ENCODE measurements around the gene HEATR5A.
"Not testable (repeated sequence)": the region's sequence is repeated elsewhere in the genome, so short reads cannot be mapped to it uniquely, and the experiment has no call there.

HEATR5A gene

DNA sequence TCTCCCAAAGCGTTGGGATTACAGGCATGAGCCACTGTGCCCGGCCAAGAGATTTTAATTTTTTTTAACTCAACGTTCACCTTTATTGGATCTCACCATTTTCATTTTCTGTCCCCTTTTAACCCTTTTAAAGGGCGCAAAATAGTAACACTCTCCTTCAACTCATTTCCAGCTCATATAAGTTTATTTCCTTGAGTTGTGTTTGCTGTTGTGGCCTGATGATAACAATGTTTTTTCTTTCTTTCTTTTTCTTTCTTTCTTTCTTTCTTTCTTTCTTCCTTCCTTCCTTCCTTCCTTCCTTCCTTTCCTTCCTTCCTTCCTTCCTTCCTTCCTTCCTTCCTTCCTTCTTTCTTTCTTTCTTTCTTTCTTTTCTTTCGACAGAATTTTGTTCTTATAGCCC is 143.9 kb downstream of the HEATR5A start:
- H3K9me3 ChIP-seq (ENCODE audit: insufficient read depth, low read depth, low read length) = peaks cover 57% of the 10 kb centered on the region
- not testable (repeated sequence) for H3K4me1 ChIP-seq (ENCODE audit: insufficient read depth, low read length); H3K36me3 ChIP-seq (ENCODE audit: insufficient read depth, low read length); H3K9ac ChIP-seq (ENCODE audit: low read depth, low read length); H3K27ac ChIP-seq (ENCODE audit: low read depth, low read length); H3K4me3 ChIP-seq (ENCODE audit: low read length); H3K27me3 ChIP-seq (ENCODE audit: insufficient read depth, low read length)
- 73% methylated on average over 5 of the region's 5 CpGs for WGBS

DNA sequence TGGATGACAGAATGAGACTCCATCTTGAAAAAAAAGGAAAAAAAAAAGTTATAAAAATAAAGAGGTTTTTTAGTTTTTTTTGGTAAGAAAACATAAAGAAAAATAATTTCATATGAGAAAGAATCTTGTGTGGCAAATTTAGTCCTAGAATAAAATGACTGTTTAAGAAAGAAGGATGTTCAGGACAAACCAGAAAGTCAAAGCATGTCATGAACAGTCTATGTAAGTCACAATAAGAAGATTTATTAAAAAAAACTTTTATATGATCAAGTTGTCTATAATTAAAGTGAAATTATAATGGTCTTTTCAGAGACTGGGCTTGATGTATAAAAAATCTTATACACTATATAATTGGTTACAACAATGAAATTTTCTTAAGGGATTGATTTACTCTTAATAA is 144.6 kb downstream of the HEATR5A start:
- Histone ChIP-seq H3K36me3 (ENCODE audit: insufficient read depth, low read length) (no peaks in the 10 kb centered on the region), H3K27me3 (ENCODE audit: insufficient read depth, low read length) (no peaks in the 10 kb centered on the region), H3K4me3 (ENCODE audit: low read length) (no peak overlapping the region), H3K4me1 (ENCODE audit: insufficient read depth, low read length) (no peaks in the 10 kb centered on the region), H3K27ac (ENCODE audit: low read depth, low read length) (no peak overlapping the region), H3K9ac (ENCODE audit: low read depth, low read length) (no peak overlapping the region), H3K9me3 (ENCODE audit: insufficient read depth, low read depth, low read length) (peaks cover 63% of the 10 kb centered on the region)

GRCh38 chr14:31271648-31272047 is 148.7 kb downstream of the HEATR5A start:
- WGBS = 94% methylated on average over 8 of the region's 8 CpGs
- H3K4me3 ChIP-seq (ENCODE audit: low read length) = no peak overlapping the region
- no peaks in the 10 kb centered on the region for H3K36me3 ChIP-seq (ENCODE audit: insufficient read depth, low read length)
- no peaks in the 10 kb centered on the region for H3K27me3 ChIP-seq (ENCODE audit: insufficient read depth, low read length)
- H3K27ac ChIP-seq (ENCODE audit: low read depth, low read length) = no peak overlapping the region
- peaks cover 54% of the 10 kb centered on the region for H3K9me3 ChIP-seq (ENCODE audit: insufficient read depth, low read depth, low read length)
- H3K9ac ChIP-seq (ENCODE audit: low read depth, low read length) = no peak overlapping the region
- no peaks in the 10 kb centered on the region for H3K4me1 ChIP-seq (ENCODE audit: insufficient read depth, low read length)

DNA sequence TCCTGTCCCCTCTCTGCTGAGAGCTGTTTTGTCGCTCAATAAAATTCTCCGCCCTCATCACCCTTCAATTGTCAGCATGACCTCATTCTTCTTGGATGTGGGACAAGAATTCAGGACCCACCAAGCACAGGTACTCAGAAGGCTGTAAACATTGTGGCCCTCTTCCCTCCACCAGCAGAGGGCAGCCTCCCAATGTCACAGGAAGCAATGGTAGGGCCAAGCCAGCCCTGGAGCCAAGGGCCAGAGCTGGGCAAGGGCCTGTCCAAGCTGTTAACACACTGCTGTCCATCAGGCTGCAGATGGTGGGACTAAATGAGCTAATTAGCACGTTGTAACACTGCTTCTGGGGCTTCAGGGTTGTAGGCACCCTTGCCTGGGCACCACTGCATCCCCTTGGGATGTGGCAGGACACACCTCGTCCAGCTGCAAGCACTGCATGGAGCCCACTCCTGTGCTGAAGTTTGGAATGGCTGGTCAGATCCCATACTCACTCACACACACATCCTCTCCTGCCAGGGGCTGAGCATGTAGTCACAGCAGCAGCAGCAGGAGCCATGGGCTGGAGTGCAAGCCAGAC is 150.1 kb downstream of the HEATR5A start:
- Histone ChIP-seq H3K4me3 (ENCODE audit: low read length) (no peak overlapping the region), H3K4me1 (ENCODE audit: insufficient read depth, low read length) (no peaks in the 10 kb centered on the region), H3K27me3 (ENCODE audit: insufficient read depth, low read length) (no peaks in the 10 kb centered on the region), H3K27ac (ENCODE audit: low read depth, low read length) (no peak overlapping the region), H3K9me3 (ENCODE audit: insufficient read depth, low read depth, low read length) (peaks cover 40% of the 10 kb centered on the region), H3K36me3 (ENCODE audit: insufficient read depth, low read length) (no peaks in the 10 kb centered on the region), H3K9ac (ENCODE audit: low read depth, low read length) (no peak overlapping the region)
- WGBS = 82% methylated on average over 4 of the region's 4 CpGs

DNA sequence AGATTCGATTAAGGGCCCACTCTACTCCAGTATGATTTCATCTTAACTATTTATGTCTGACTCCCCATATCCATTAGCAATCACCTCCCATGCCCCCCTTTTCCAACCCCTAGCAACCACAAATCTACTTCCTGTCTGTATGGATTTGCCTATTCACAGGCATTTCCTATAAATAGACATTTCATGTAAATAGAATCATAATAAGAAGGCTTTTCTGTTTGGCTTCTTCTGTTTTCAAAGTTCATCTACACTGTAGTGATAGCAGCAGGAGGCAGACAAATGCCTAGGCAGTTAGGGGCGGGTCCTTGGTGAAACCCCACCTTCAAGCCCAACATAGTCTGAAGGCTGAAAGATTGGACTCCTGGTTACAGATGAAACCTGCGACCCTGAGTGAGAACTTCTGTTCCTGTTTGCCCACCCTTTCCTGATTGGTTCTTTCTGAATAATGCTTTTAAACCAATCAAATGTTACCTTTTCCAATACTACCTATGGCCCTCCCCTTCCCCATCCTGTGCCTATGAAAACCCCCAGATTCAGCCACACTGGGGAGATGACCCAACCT is 150.6 kb downstream of the HEATR5A start:
- H3K9me3 ChIP-seq (ENCODE audit: insufficient read depth, low read depth, low read length) = peaks cover 39% of the 10 kb centered on the region
- H3K9ac ChIP-seq (ENCODE audit: low read depth, low read length) = no peak overlapping the region
- WGBS = 94% methylated on average over 3 of the region's 3 CpGs
- no peak overlapping the region for H3K4me3 ChIP-seq (ENCODE audit: low read length)
- no peaks in the 10 kb centered on the region for H3K27me3 ChIP-seq (ENCODE audit: insufficient read depth, low read length)
- no peaks in the 10 kb centered on the region for H3K4me1 ChIP-seq (ENCODE audit: insufficient read depth, low read length)
- H3K36me3 ChIP-seq (ENCODE audit: insufficient read depth, low read length) = no peaks in the 10 kb centered on the region
- H3K27ac ChIP-seq (ENCODE audit: low read depth, low read length) = no peak overlapping the region

DNA sequence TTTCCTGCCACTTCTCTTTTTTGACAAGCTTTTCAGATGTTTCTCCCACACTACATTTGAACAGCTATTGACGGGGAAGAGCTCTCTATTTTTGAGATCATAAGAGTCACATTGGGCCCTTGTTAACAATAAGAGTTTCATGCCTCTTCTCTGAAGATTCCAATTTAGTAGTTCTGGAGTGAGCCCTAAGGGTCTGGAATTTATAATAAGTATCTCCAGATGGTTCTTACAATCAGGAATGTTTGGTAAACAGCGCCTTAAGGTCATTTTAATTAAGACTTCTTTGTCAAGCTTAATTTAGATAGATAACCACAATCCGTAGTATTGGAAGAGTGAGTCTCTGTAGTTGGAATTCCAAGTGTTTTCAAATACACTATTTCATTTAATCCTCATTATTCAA is 152.1 kb downstream of the HEATR5A start:
- no peaks in the 10 kb centered on the region for H3K27me3 ChIP-seq (ENCODE audit: insufficient read depth, low read length)
- WGBS = 92% methylated on average over 2 of the region's 3 CpGs
- H3K9ac ChIP-seq (ENCODE audit: low read depth, low read length) = no peak overlapping the region
- no peak overlapping the region for H3K4me3 ChIP-seq (ENCODE audit: low read length)
- no peak overlapping the region for H3K27ac ChIP-seq (ENCODE audit: low read depth, low read length)
- H3K9me3 ChIP-seq (ENCODE audit: insufficient read depth, low read depth, low read length) = peaks cover 29% of the 10 kb centered on the region
- H3K4me1 ChIP-seq (ENCODE audit: insufficient read depth, low read length) = no peaks in the 10 kb centered on the region
- H3K36me3 ChIP-seq (ENCODE audit: insufficient read depth, low read length) = no peaks in the 10 kb centered on the region

- H3K4me1 ChIP-seq (ENCODE audit: insufficient read depth, low read length) = 0 out of 2 replicates have a peak, but pooled peaks cover 4% of the 10 kb centered on the region
- peaks cover 27% of the 10 kb centered on the region for H3K9me3 ChIP-seq (ENCODE audit: insufficient read depth, low read depth, low read length)
- no peak overlapping the region for H3K4me3 ChIP-seq (ENCODE audit: low read length)
- H3K27ac ChIP-seq (ENCODE audit: low read depth, low read length) = no peak overlapping the region
- no peak overlapping the region for H3K9ac ChIP-seq (ENCODE audit: low read depth, low read length)
- no peaks in the 10 kb centered on the region for H3K27me3 ChIP-seq (ENCODE audit: insufficient read depth, low read length)
- H3K36me3 ChIP-seq (ENCODE audit: insufficient read depth, low read length) = no peaks in the 10 kb centered on the region
- WGBS = 94% methylated on average over 11 of the region's 13 CpGs
Observed at GRCh38 chr14:31266437-31267331, 153.7 kb downstream of the HEATR5A start.

GRCh38 chr14:31265701-31266398 is 154.5 kb downstream of the HEATR5A start:
- no peaks in the 10 kb centered on the region for H3K27me3 ChIP-seq (ENCODE audit: insufficient read depth, low read length)
- no peak overlapping the region for H3K4me3 ChIP-seq (ENCODE audit: low read length)
- no peak overlapping the region for H3K9ac ChIP-seq (ENCODE audit: low read depth, low read length)
- no peaks in the 10 kb centered on the region for H3K36me3 ChIP-seq (ENCODE audit: insufficient read depth, low read length)
- 87% methylated on average over 7 of the region's 8 CpGs for WGBS
- H3K4me1 ChIP-seq (ENCODE audit: insufficient read depth, low read length) = 0 out of 2 replicates have a peak, but pooled peaks cover 4% of the 10 kb centered on the region
- H3K27ac ChIP-seq (ENCODE audit: low read depth, low read length) = no peak overlapping the region
- H3K9me3 ChIP-seq (ENCODE audit: insufficient read depth, low read depth, low read length) = peaks cover 22% of the 10 kb centered on the region

GRCh38 chr14:31263485-31264133 is 156.7 kb downstream of the HEATR5A start:
- Histone ChIP-seq H3K4me1 (ENCODE audit: insufficient read depth, low read length) (0 out of 2 replicates have a peak, but pooled peaks cover 4% of the 10 kb centered on the region), H3K4me3 (ENCODE audit: low read length) (no peak overlapping the region), H3K9me3 (ENCODE audit: insufficient read depth, low read depth, low read length) (peaks cover under 1% of the 10 kb centered on the region; the same call in 1 of the 2 replicates), H3K9ac (ENCODE audit: low read depth, low read length) (no peak overlapping the region), H3K36me3 (ENCODE audit: insufficient read depth, low read length) (no peaks in the 10 kb centered on the region), H3K27ac (ENCODE audit: low read depth, low read length) (no peak overlapping the region), H3K27me3 (ENCODE audit: insufficient read depth, low read length) (no peaks in the 10 kb centered on the region)
- 80% methylated on average over 2 of the region's 2 CpGs for WGBS

DNA sequence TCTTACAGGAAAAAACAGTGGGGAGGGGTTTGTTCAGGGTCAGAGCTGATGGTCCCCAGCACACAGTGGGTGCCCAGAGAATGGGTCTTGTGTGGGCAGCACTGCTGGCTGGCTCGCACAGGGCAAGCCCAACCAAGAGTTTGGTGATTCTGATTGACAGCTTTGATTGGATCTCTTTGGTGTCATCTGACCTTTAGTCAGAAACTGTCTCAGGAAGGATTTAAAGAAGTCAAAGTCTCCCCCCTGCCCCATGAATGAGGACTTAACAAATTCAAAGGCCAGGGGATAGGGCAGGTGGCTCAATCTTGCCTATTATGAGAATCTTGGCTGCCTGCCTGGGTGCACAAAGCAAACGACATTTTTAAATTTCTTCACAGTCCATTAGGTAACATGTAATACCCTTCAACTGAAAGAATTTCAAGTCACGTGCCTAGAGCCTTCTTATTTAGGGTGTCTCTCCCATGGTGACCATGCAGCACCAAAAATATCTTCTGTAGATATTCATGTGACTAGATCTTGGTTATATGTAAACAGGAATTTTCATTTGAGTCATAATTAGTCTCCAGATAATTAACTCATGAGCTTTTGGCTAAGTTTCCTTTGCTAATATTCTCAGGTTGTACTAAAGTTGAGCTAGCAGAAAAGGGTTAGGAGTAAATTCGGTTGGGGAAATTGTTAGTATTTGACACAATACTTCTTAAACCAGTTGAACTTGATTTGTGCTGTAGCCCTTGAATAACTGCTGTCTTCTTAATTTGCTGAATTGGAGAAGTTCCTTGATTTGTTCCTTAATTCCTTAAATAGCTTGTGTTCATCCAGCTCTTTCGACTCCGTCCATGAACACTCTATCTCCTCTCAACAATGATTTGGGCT is 158.3 kb downstream of the HEATR5A start:
- H3K4me1 ChIP-seq (ENCODE audit: insufficient read depth, low read length) = 0 out of 2 replicates have a peak, but pooled peaks cover 4% of the 10 kb centered on the region
- H3K9me3 ChIP-seq (ENCODE audit: insufficient read depth, low read depth, low read length) = no peaks in the 10 kb centered on the region
- no peak overlapping the region for H3K4me3 ChIP-seq (ENCODE audit: low read length)
- no peak overlapping the region for H3K27ac ChIP-seq (ENCODE audit: low read depth, low read length)
- WGBS = 93% methylated on average over 4 of the region's 6 CpGs
- no peaks in the 10 kb centered on the region for H3K27me3 ChIP-seq (ENCODE audit: insufficient read depth, low read length)
- H3K9ac ChIP-seq (ENCODE audit: low read depth, low read length) = no peak overlapping the region
- no peaks in the 10 kb centered on the region for H3K36me3 ChIP-seq (ENCODE audit: insufficient read depth, low read length)
